M059J (cell line): Measurements from ENCODE around the gene STRIP2. TPM values are rescaled to one million over a fixed set of nuclear protein-coding genes. Genes with fewer than 3 reads are reported as not detected.
"Not testable (repeated sequence)": the region's sequence is repeated elsewhere in the genome, so short reads cannot be mapped to it uniquely, and the experiment has no call there.

Experiments
- DNase-seq: peaks from one replicate; pipeline ENCODE4 v3.0.0-alpha.2; 2012; ENCODE audit warnings: low read depth
- total RNA-seq: library from RNA; depleted of rRNA; stranded (reverse); fragments of >200 nt; shearing (Covaris generic); gene quantifications from 2 replicates; pipeline ENCODE4 v1.2.3, GENCODE V29; 2014

Gene STRIP2
- total RNA-seq, 1 experiment from 2014 or later = 12.1 TPM

DNA sequence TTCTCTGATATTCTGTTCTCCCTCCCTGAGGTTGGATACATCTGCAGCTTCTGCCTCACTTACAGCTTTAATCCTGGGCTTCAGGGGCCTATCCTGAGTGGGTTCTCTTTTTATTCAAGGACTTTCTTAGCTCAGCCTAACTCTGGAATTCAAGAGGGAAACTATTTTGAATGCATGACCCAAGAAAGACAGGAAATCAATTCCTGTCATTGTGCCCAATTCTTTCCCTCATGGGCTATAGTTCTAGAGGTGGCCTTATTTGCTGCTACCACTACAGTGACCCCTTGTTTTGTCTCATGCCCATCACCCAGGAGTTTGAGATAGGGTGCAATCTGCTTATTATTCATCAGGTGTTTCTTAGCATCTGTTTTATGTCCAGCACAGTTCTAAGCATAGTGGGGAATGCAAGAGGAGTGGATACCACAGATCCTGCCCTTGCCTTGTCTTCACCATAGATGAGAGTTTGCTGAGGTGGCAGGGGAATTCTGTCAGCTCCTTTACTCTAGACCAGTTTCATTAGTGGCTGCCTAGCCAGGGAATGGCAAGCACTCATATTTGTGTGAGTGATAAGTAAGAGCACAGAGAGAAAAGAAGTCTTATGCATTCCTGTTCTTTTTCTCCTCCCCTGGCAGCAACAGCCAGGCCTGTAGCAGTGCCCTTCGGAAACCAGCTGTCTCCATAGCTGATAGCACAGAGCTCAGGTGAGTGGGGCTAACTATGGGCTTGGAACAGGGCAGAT, 19.4 kb downstream of the STRIP2 start:
- DNase-seq = no peak

DNA sequence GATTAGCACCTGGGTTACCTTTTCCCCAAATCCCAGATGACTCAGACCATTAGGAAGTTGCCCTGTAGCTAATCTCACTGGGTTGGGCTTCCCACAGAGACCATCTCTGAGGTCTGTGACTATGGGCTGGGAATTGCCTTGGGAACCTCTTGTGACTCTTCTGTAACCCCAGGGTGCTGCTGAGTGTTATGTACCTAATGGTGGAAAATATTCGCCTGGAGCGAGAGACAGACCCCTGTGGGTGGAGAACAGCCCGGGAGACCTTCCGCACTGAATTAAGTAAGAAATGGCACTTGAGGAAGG, 20.0 kb downstream of the STRIP2 start:
- DNase-seq = peak; percentile 8

- no peak for DNase-seq
These were observed 22.2 kb downstream of the STRIP2 start for GRCh38 chr7:129456421-129456820.

- no peak for DNase-seq
These were observed 22.9 kb downstream of the STRIP2 start for GRCh38 chr7:129457101-129457500.

- no peak for DNase-seq
These were observed 23.9 kb downstream of the STRIP2 start for GRCh38 chr7:129458171-129458570.

DNA sequence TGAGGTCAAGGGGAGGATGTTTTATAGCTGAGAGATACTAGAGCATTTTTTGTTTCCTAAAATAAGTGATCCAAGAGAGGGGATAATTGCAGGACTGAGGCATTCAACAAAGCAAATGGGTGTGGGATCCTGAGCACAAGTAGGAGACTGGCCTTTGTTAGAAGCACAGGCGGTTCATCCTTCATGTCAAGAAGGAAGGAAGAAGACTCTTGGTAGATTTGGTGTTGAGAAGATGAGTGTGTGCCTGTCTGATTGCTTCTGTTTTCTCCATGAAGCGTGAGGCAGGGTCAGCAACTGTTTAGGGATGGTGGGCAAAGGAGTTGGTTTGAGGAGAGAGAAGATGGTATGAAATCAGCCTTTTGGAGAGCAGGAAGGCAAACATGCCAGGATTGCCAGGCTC, 27.6 kb downstream of the STRIP2 start:
- no peak for DNase-seq

DNA sequence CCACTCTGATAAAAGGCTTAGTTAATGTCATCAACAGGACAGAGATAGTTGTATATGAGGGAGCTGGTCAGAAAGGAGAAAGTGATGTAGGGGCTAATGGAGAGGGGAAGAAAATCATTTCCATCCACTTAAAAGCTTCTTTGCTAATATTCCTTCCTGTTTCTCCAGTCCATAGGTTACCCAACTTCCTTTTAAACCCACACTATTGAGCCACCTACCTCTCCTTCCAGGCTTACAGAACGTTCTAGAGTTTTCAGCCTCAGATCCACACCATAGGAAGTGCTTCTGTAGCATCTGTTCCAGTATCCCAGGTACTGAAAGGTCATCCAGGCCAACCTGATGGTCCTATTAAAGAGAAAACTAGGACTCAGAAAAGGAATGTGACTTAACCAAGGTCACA, 28.2 kb downstream of the STRIP2 start:
- DNase-seq = no peak

DNA sequence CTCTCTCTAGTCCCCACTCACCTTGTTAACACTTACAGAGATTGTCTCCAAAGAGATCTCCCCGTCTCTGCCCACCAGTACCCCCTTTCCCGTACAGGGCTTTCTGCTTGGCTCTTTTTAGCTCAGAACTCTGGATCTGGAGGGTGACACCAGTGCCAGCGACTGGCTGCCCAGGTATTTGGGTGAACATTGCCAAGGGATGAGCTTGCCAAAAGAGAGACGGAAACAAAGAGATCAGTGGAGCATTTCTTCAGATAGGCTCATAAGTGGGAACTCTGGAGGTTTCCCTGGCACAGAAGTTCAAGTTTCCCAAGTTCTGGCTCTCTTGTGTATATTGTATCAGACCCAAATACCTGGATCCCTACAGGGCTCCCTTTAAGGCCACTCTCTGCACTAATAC, 30.0 kb downstream of the STRIP2 start:
- DNase-seq = no peak

GRCh38 chr7:129465080-129465479, 30.8 kb downstream of the STRIP2 start:
- DNase-seq = no peak

DNA sequence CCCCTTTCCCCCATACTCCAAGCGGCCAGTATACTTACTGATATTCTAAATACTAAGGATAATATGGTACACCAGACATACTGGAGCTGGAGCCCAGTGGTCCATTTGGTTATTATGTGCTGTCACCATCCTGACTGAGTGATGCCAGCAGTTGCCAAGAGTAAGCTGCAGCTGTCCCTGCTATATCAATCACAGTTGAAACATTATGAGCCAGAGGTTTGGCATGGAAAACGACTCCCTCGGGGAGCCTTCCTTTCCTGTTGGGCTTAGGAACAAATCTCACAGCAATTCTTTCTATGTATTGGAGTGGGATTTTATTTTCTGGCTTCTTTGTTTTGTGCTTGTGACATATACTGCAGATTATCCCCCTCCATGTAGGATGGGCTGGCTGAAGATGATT, 32.6 kb downstream of the STRIP2 start:
- DNase-seq = no peak

- DNase-seq = peak; percentile 29
These were observed 33.9 kb downstream of the STRIP2 start for GRCh38 chr7:129468087-129468486.

DNA sequence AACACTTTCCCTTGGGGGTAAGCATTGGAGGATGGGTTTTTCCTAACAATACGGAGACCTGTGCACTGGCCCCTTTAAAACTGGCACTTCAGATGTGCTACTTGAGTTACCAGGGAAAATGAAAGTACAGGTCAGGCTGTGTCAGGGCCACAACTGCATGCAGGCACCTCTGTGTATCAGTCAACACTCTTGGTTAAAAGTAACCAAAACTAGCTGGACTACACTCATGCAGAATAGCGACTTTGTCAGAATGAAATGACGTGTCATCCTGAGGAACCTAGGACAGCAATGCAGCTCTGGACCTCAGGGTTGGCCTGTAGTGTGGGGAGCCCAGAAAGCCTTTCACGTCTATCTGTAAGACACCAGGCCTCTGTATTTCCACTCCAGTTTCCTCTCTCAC, 34.3 kb downstream of the STRIP2 start:
- DNase-seq = no peak

DNA sequence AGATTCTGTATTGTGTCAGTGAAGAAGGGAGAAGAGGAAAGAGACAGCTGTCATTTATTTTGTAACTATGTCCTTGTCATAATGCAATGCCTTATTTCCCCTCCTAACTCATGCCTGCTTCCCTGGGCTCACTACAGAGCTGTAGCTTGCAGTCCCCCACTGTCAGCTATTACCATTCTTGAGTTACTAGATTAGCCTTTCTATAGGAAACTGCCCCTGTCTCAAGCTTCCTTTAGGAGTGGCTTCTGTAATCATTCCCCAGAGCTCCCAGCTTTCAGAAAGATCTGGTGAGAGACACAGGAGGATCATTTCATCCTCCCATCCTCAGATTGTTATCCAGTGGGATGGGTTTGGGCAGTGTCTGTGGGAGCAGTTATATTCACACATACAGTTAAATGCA, 35.7 kb downstream of the STRIP2 start:
- no peak for DNase-seq

DNA sequence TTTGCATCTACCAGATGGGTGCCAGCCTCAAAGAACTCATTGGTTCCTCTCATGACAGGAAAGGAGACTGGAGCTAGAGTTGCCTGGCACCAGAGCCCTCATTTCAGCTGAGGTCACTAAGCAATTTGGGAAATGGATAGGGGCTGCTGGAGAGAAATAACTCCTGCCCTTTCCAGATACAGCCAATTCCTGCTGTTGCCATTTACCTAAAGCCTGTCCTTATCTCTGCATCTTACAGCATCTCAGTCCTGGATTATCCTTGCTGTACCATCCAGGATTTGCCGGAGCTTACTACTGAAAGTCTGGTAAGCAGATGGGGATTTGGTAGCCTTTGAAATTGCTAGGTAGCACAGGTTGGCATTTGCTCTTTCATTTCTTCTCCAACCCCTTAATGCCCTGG, 36.2 kb downstream of the STRIP2 start:
- no peak for DNase-seq

DNA sequence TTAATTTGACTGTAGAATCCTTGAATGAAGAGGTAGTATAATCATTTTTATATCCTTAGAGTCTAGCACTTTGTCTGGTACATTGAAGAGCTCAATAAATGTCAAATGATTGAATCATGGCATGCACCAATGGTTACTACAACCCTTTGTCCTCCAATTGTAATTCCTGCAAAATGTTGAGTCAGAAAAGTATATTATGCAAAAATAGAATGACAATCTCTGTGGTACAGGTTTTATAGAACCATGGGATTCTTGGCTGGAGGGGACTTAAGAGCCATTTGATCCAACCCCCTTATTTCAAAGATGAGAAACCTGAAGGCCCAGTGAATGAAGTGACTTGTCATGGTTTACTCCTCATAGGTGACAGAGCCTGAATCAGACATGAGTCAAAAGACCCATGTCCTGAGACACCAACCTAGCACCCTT, 37.2 kb downstream of the STRIP2 start:
- peak; percentile 39 for DNase-seq

DNA sequence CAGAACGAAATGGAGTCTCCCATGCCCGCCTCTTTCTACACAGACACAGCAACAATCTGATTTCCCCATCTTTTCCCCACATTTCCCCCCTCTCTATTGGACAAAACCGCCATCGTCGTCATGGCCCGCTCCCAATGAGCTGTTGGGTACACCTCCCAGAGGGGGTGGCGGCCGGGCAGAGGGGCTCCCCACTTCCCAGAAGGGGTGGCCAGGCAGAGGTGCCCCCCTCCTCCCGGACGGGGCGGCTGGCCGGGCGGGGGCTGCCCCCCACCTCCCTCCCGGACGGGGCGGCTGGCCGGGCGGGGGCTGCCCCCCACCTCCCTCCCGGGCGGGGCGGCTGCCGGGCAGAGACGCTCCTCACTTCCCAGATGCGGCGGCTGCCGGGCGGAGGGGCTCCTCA, 41.7 kb downstream of the STRIP2 start:
- DNase-seq = not testable (repeated sequence)

DNA sequence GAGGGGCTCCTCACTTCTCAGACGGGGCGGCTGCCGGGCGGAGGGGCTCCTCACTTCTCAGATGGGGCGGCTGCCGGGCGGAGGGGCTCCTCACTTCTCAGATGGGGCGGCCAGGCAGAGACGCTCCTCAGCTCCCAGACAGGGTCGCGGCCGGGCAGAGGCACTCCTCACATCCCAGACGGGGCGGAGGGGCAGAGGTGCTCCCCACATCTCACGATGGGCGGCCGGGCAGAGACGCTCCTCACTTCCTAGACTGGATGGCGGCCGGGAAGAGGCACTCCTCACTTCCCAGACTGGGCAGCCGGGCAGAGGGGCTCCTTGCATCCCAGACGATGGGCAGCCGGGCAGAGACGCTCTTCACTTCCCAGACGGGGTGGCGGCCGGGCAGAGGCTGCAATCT, 42.2 kb downstream of the STRIP2 start:
- not testable (repeated sequence) for DNase-seq

- DNase-seq = no peak
These were observed 45.6 kb downstream of the STRIP2 start for GRCh38 chr7:129479831-129480230.

DNA sequence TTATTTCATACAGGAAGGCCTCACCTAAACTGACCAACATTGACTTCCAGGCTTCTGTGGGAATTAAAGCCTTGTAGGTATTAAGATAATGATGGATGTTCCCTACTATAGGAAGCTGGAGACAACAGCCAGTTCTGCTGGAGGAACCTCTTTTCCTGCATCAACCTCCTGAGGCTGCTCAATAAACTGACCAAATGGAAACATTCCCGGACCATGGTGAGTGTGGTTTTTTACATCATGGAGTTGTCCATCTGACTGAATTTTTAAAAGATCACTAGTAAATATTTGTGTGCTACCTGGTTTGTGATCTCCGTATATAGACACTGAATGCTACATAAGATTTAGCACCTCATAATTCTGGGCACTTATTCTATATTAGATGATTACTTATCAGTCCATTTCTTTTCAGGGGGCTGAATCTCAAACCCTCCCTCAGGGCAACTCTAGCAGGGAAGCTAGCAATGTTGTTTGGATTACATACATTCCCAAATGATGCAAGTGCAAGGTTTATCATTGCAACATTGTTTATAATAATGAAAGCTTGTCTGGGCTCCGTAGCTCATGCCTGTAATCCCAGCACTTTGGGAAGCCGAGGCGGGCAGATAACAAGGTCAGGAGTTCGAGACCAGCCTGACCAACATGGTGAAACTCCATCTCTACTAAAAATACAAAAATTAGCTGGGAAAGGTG, 46.6 kb downstream of the STRIP2 start:
- DNase-seq = no peak

DNA sequence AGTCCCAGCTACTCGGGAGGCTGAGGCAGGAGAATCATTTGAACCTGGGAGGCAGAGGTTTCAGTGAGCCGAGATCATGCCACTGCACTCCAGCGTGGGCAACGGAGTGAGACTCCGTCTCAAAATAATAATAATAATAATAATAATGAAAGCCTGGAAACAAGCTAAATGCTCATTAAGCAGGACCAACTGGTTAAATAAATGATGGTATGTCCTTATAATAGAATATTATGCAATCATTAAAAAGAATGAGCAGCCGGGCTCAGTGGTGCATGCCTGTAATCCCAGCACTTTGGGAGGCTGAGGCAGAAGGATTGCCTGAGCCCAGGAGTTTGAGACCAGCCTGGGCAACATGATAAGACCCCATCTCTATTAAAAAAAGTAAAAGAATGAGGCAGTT, 47.1 kb downstream of the STRIP2 start:
- DNase-seq = not testable (repeated sequence)

DNA sequence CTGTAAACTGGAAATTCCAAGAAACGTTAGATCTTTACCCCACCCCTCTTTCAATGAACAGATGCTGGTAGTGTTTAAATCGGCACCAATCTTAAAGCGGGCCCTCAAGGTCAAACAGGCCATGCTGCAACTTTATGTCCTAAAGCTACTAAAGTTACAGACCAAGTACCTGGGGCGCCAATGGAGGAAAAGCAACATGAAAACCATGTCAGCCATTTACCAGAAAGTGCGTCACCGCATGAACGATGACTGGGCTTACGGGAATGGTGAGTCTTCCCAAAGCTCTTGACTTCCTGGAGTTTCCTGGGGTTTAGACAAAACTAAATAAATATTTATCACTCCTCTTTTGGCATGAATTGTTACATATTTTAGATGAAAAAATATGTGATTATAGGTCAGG, 48.5 kb downstream of the STRIP2 start:
- no peak for DNase-seq

DNA sequence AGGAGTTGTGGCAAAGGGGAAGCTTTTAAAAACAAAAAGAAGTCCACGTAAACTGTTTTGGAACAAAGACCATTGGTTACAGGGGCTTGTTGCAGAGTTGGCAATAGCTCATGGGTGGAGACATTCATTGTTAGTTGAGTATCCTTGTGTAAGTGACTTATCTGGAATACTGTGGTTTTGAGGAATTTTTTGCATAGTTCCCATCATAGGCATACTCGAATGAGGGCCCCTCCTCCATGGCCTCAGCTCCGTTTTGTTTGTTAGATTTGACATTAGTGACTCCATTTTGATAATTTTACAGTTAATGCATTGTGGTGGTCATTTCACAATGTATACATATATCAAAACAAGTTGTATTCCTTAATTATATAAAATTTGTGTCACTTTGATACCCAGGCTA, 55.3 kb downstream of the STRIP2 start:
- DNase-seq = peak; percentile 77

DNA sequence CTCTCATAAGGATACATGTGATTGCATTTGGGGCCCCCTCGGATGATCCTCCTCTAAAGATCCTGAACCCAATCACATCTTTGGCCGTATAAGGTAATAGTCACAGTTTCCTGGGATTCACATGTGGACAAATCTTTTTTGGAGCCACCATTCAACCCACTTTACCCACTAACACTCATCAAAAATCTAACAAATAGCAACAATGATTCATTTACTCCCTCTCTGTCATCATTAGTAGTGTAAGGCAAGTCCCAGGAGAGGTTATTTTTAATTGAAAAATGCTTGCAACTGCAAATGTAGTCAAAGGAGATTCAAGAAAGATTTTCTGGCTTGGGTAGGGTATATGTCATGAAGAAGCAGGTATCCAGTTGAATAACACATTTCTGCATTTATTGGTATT, 58.2 kb downstream of the STRIP2 start:
- DNase-seq = peak; percentile 27

DNA sequence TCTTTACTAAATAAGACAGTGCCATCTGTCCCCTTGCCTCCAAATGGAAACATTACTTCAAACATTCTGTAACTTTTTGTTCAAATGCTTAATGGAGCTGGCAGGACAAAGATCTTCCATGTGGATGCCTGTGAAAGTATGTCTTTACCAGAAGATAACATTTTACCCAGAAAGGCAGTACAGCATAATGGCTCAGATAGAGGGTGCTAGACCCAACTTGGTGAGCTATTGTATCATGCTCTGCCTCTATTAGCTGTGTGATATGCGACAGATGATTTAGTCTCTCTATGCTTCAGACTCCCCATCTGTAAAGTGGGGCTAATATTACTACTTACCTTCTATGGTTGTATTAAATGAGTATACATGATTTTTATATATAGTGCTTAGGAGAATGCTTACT, 59.3 kb downstream of the STRIP2 start:
- DNase-seq = peak; percentile 46
